ENCODE results near the gene SYAP1. TPM values are rescaled to one million over a fixed set of nuclear protein-coding genes. Genes with fewer than 3 reads are reported as not detected.

The SYAP1 gene
- polyA plus RNA-seq, 1 donor (not counting 4 experiments of a cell fraction or from before 2014, with no cell fraction given): 20.3 TPM

DNA sequence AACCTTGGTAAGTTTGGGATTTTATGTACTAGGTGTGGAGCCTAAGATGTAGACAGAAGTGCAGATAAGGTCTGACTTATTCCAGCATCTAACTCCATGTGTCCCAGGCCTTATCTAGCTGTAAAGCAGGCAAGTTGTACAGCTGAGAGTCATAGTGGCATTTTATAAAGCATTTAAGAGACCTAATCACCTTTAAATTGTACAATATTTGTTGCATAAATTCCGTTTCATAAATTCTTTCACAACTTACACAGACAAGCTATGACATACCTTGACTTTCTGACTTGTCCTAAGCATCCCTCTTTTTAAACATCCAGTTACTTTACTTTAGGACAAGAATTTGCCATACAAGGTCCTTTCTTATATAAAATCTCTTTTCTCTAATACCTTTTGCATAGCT lies 11.0 kb downstream of the SYAP1 start:
- H3K36me3 ChIP-seq (ENCODE audit: control insufficient read depth in 2 of 2, extremely low read depth in 1 of 2, insufficient read depth in 2 of 2, low read length in 2 of 2): peaks cover 0 to 3% of the 10 kb centered on the region in 2 experiments
- no peak overlapping the region for H3K27ac ChIP-seq (ENCODE audit: control insufficient read depth, insufficient read depth, low read length)
- no peak overlapping the region for H2AFZ ChIP-seq (ENCODE audit: control insufficient read depth, low read length)
- no peaks in the 10 kb centered on the region for H4K20me1 ChIP-seq (ENCODE audit: control insufficient read depth, extremely low read depth, insufficient read depth, low read length)
- H3K27me3 ChIP-seq (ENCODE audit: control insufficient read depth, extremely low read depth, insufficient read depth, low read length): no peaks in the 10 kb centered on the region
- DNase-seq (ENCODE audit: low read depth, low spot score): no peak
- TF ChIP-seq EZH2 (IDR thresholded peaks at IDR 0.05; ENCODE audit: low read length): no peak
- TF ChIP-seq, protein P1, sequence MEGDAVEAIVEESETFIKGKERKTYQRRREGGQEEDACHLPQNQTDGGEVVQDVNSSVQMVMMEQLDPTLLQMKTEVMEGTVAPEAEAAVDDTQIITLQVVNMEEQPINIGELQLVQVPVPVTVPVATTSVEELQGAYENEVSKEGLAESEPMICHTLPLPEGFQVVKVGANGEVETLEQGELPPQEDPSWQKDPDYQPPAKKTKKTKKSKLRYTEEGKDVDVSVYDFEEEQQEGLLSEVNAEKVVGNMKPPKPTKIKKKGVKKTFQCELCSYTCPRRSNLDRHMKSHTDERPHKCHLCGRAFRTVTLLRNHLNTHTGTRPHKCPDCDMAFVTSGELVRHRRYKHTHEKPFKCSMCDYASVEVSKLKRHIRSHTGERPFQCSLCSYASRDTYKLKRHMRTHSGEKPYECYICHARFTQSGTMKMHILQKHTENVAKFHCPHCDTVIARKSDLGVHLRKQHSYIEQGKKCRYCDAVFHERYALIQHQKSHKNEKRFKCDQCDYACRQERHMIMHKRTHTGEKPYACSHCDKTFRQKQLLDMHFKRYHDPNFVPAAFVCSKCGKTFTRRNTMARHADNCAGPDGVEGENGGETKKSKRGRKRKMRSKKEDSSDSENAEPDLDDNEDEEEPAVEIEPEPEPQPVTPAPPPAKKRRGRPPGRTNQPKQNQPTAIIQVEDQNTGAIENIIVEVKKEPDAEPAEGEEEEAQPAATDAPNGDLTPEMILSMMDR (optimal IDR thresholded peaks at IDR 0.05 in 1 of 3, IDR thresholded peaks at IDR 0.05 in 1 of 3, conservative IDR thresholded peaks at IDR 0.05 in 1 of 3; ENCODE audit: extremely low read depth in 1 of 3, insufficient read depth in 2 of 3, low read length in 3 of 3): no peak
- no peaks in the 10 kb centered on the region for H3K9me1 ChIP-seq (ENCODE audit: control insufficient read depth, extremely low read depth, insufficient read depth, low read length)
- no peak overlapping the region for H3K9ac ChIP-seq (ENCODE audit: control insufficient read depth, extremely low read depth, insufficient read depth, low read length)
- no peak overlapping the region for H3K4me3 ChIP-seq (ENCODE audit: control insufficient read depth in 2 of 3, extremely low read depth in 1 of 3, insufficient read depth in 2 of 3, low read depth in 1 of 3, low read length in 3 of 3)
- no peaks in the 10 kb centered on the region for H3K9me3 ChIP-seq (ENCODE audit: control insufficient read depth, low read depth, low read length)
- no peaks in the 10 kb centered on the region for H3K4me1 ChIP-seq (ENCODE audit: control insufficient read depth, extremely low read depth, insufficient read depth, low read length)
- dilution Hi-C loops (cut with MboI; ENCODE audit: extremely low pct_ligation_motif_present, low sequenced_read_pairs): no loop called here
- no peak for FAIRE-seq
- no peak overlapping the region for H3K4me2 ChIP-seq (ENCODE audit: control insufficient read depth, extremely low read depth, insufficient read depth, low read depth, low read length)
- peaks cover 39% of the 10 kb centered on the region for H3K79me2 ChIP-seq (ENCODE audit: control insufficient read depth, insufficient read depth, low read length)

DNA sequence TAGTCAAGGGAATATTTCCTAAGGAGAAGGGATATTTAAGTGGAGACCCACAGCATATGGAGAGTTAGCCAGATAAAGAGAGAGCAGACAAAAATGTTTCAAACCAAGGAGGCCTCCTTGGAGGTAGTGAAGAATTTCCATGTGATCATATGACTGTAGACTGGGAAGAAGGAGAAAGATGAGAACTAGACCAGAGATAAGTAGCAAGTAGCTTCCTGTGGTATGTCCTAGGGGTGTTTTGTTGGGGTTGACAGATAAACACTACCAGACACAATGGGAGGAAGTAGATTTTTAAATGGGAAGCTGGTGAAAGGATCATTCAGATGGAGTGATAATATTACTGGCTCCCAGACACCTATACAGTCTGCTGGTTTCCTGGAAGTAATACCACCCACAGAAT lies 13.6 kb downstream of the SYAP1 start:
- DNase-seq (ENCODE audit: low read depth, low spot score) (no peak), FAIRE-seq (no peak)
- H3K4me2 ChIP-seq (ENCODE audit: control insufficient read depth, extremely low read depth, insufficient read depth, low read depth, low read length): no peak overlapping the region
- no peaks in the 10 kb centered on the region for H3K9me3 ChIP-seq (ENCODE audit: control insufficient read depth, low read depth, low read length)
- H2AFZ ChIP-seq (ENCODE audit: control insufficient read depth, low read length): no peak overlapping the region
- no peak overlapping the region for H3K4me3 ChIP-seq (ENCODE audit: control insufficient read depth in 2 of 3, extremely low read depth in 1 of 3, insufficient read depth in 2 of 3, low read depth in 1 of 3, low read length in 3 of 3)
- H4K20me1 ChIP-seq (ENCODE audit: control insufficient read depth, extremely low read depth, insufficient read depth, low read length): no peaks in the 10 kb centered on the region
- H3K27ac ChIP-seq (ENCODE audit: control insufficient read depth, insufficient read depth, low read length): no peak overlapping the region
- dilution Hi-C loops (cut with MboI; ENCODE audit: extremely low pct_ligation_motif_present, low sequenced_read_pairs): no loop called here
- no peak overlapping the region for H3K9ac ChIP-seq (ENCODE audit: control insufficient read depth, extremely low read depth, insufficient read depth, low read length)
- peaks cover 7 to 13% of the 10 kb centered on the region in 2 experiments for H3K36me3 ChIP-seq (ENCODE audit: control insufficient read depth in 2 of 2, extremely low read depth in 1 of 2, insufficient read depth in 2 of 2, low read length in 2 of 2)
- no peaks in the 10 kb centered on the region for H3K27me3 ChIP-seq (ENCODE audit: control insufficient read depth, extremely low read depth, insufficient read depth, low read length)
- H3K79me2 ChIP-seq (ENCODE audit: control insufficient read depth, insufficient read depth, low read length): peaks cover 19% of the 10 kb centered on the region
- no peaks in the 10 kb centered on the region for H3K4me1 ChIP-seq (ENCODE audit: control insufficient read depth, extremely low read depth, insufficient read depth, low read length)
- no peaks in the 10 kb centered on the region for H3K9me1 ChIP-seq (ENCODE audit: control insufficient read depth, extremely low read depth, insufficient read depth, low read length)
- TF ChIP-seq, protein P1 (optimal IDR thresholded peaks at IDR 0.05 in 1 of 3, IDR thresholded peaks at IDR 0.05 in 1 of 3, conservative IDR thresholded peaks at IDR 0.05 in 1 of 3; ENCODE audit: extremely low read depth in 1 of 3, insufficient read depth in 2 of 3, low read length in 3 of 3): no peak
- no peak for TF ChIP-seq EZH2 (IDR thresholded peaks at IDR 0.05; ENCODE audit: low read length)

All from keratinocyte (primary cell).